ENCODE data around the gene APLP2.
"Not testable (repeated sequence)": the region's sequence is repeated elsewhere in the genome, so short reads cannot be mapped to it uniquely, and the experiment has no call there.

APLP2 gene

DNA sequence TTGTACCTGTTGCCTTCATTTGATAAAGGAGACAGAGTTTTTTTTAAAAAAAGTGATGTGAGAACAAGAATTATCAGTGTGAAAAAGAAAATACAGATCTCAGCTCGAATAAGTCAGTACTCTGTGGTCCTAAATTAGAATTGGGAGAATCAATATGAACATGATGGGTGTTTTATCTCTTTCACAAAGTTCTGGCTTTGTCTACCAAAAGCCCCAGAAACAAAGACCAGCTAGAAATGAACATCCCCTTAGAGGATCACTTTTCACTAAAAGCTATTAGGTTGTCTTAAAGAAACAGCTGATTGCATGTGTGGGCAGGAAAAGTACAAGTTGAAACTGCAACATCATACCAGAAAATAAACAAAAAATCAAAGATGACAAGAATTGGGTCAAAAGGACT is 81.5 kb downstream of the APLP2 start:
- FAIRE-seq, result no peak

DNA sequence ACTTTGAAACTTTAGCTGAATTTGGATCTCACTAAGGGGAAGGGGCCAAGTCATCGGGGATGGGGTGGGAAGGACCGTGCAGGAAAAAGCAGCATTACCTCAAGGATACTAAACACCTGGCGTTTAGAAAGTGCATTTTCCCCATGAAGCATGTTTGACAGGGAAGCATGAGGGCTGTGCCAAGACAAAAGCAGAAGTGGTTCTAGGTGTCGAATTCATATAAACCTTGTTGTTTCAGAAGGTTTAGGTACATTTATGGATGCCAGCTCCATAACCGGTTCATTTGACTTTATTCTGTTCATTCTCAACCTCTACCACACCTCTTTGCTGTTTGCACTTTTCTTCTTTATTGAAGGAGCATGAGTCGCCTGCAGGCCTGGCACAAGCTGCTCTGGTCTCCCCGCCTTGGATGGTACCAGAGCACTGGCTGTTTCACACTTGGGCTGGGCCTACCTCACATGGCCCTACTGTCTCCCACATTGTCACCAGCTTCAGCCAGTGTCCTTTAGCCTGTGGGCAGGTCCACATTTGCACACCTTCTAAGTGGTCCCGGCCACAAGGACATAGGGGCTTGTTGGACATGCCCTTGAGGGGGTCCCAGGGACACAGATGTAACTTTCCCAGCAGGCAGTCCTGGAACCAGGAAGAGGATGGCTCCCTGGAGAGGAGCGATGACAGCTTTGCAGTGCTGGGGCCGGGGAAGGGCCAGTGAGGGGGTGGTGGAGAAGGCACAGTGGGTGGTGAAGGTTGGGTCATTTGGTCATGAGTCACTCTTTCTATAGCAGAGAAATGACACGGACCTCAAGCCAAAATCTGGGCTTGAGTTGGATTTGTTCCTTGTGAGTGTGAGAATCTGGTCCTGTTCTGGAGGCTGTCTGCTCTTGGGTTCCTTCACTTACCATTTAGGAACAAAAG is 86.7 kb downstream of the APLP2 start:
- no peak for FAIRE-seq

- FAIRE-seq, result no peak
Measured at GRCh38 chr11:130157101-130157500, 87.4 kb downstream of the APLP2 start.

- FAIRE-seq, result no peak
Measured at GRCh38 chr11:130157840-130158239, 88.1 kb downstream of the APLP2 start.

- FAIRE-seq, result no peak
Measured at GRCh38 chr11:130159139-130159538, 89.4 kb downstream of the APLP2 start.

GRCh38 chr11:130159657-130160497 is 90.2 kb downstream of the APLP2 start, which contains the start of gene ST14:
TSS of gene ST14 (plus strand) at chr11:130159782. CDS start at chr11:130159980, 198 bp downstream.
- no peak for FAIRE-seq

GRCh38 chr11:130160498-130161155 is 90.9 kb downstream of the APLP2 start:
- no peak for FAIRE-seq

- no peak for FAIRE-seq
Measured at GRCh38 chr11:130161441-130162145, 91.9 kb downstream of the APLP2 start.

- FAIRE-seq, result no peak
Measured at GRCh38 chr11:130162733-130163132, 93.0 kb downstream of the APLP2 start.

- no peak for FAIRE-seq
Measured at GRCh38 chr11:130163346-130164220, 93.9 kb downstream of the APLP2 start.

- no peak for FAIRE-seq
Measured at GRCh38 chr11:130164221-130164570, 94.5 kb downstream of the APLP2 start.

DNA sequence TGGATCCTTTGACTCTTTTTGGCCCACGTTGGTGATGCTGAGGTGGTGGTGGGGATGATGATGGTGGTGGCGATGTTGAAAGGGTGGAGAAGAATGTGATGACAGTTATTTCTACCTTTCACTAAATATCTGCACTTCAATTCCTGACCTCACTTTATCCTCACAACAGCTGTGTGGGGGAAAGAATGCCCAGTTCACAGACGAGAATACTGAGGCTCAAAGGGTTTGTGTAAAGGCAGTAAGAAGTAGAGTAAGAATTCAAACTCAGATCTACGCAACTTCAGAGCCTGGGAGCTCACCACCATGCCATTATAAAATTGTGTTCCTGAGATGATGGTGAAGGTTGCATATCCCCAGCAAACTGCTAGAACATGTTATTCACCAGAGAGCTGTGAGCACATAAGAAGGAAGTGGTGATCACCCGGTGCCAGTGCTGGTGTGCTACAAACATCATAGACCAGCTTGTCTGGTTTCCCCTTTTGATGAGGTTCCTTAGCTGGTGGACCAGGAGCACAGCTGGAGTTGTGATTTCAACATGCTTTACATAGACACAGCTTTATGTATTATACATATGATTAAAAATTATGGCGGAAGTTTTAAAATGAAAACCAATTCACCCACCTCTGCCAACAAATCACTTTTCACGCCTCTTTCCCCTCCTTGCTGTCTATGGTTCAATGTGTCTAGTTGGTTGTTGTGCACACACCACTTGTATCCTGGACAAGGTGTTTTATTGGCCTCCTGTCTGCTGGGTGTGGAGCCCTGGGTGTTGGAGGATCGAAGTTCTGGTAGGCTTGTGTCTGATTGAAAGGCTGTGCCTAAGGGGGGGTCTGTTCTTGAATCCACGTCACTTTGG is 96.1 kb downstream of the APLP2 start:
- FAIRE-seq, result no peak

GRCh38 chr11:130166457-130166784 is 96.7 kb downstream of the APLP2 start:
- no peak for FAIRE-seq

DNA sequence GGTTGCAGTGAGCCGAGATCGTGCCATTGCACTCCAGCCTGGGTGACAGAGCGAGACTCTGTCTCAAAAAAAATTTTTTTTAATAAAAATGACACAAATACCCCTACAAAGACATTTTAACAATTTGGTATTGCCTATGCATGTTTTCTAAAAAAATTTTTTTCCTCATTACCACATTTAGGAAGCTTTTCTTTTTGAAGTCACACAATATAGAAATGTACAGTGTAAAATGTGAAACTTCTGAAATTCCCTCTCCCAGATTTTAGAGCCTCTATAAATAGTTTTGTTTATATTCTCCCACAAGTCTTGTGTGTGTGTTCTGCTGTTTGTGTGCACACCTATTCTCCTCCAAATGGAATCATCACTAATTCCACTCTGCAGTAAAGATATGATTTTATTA is 97.5 kb downstream of the APLP2 start:
- FAIRE-seq, result no peak

GRCh38 chr11:130168105-130168504 is 98.4 kb downstream of the APLP2 start:
- no peak for FAIRE-seq

GRCh38 chr11:130170345-130170744 is 100.7 kb downstream of the APLP2 start:
- no peak for FAIRE-seq

GRCh38 chr11:130171534-130171933 is 101.8 kb downstream of the APLP2 start:
- FAIRE-seq, result no peak

DNA sequence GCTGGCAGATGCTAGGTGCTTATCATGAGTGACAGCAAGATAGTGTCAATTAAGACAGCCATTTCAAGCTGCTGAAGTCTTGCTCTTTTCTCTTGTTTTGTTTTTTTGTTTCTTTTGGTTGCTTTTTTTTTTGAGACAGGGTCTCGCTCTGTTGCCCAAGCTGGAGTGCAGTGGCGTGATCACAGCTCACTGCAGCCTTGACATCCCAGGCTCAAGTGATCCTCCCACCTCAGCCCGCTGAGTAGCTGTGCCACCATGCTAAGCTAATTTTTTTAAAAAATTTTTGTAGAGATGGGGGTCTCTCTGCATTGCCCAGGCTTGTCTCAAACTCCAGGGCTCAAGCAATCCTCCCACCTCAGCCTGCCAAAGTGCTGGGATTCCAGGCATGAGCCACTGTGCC is 102.3 kb downstream of the APLP2 start:
- not testable (repeated sequence) for FAIRE-seq

GRCh38 chr11:130174642-130175041 is 104.9 kb downstream of the APLP2 start:
- no peak for FAIRE-seq

DNA sequence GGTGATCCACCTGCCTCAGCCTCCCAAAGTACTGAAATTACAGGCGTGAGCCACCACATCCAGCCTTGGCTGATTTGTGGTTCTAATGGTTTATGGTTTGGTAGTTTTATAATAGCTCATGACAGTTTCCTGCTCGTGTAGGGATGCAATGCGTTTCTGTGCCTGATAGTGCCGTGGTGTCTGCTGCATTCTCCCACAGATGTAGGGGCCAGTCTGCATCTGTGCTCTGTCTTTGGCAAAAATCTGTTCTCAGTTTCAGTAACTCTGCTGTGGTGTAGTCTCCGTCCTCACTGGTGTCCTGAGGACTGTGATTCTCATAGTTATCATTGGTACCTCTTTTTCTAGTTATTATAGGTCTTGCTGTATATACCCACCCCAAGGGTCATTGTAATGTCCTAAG is 106.2 kb downstream of the APLP2 start:
- FAIRE-seq, result no peak

DNA sequence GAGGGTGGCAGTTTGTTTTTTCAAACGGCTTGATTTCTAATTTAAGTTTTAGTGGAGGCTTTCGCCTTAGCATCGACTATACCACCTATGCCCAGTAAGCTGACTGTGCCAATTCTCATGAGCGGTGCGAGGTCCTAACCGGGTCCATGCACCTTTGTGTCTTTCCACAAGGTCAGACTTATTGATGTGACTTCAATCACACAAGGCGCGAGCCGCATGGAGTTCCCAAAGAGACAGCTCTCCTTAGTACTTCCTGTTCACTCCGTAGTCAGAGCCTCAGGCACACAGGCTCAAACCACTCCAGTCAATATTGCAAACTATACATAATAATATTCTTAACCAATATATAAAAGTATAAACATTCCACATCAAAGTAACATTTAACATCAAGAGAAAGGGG is 108.1 kb downstream of the APLP2 start:
- FAIRE-seq, result no peak

Data from endometrium (tissue), 2 donors.